Sigmoid colon (tissue), 4 donors: ENCODE results near the gene PLEKHD1.

ENCODE experiments used
- CTCF ChIP-seq, 4 experiments: fragments of 450-650 bp in 3 of 4; fragments of 200-600 bp in 1 of 4; IDR thresholded peaks; one replicate each; pipeline ENCODE4 v1.5.1; 2016 to 2019; ENCODE audit warnings: antibody characterized with exemption in 4 of 4, mild to moderate bottlenecking in 3 of 4, moderate library complexity in 2 of 4
- POLR2AphosphoS5 ChIP-seq, 4 donors: sonication (generic); formaldehyde crosslinking; IDR thresholded peaks; one replicate each; pipeline ENCODE4 v1.6.1; 2017; ENCODE audit warnings: antibody characterized with exemption in 4 of 4

GRCh38 chr14:69473946-69474345, 10.6 kb upstream of the PLEKHD1 start:
- TF ChIP-seq CTCF (IDR thresholded peaks at IDR 0.05): no peak
- no peak for TF ChIP-seq POLR2AphosphoS5 (IDR thresholded peaks at IDR 0.05)
